ENCODE results near the gene FOXO3. TPM values are rescaled to one million over a fixed set of nuclear protein-coding genes. Genes with fewer than 3 reads are reported as not detected.

Gene FOXO3
- 18.1 and 23.7 TPM in 2 replicates for total RNA-seq

DNA sequence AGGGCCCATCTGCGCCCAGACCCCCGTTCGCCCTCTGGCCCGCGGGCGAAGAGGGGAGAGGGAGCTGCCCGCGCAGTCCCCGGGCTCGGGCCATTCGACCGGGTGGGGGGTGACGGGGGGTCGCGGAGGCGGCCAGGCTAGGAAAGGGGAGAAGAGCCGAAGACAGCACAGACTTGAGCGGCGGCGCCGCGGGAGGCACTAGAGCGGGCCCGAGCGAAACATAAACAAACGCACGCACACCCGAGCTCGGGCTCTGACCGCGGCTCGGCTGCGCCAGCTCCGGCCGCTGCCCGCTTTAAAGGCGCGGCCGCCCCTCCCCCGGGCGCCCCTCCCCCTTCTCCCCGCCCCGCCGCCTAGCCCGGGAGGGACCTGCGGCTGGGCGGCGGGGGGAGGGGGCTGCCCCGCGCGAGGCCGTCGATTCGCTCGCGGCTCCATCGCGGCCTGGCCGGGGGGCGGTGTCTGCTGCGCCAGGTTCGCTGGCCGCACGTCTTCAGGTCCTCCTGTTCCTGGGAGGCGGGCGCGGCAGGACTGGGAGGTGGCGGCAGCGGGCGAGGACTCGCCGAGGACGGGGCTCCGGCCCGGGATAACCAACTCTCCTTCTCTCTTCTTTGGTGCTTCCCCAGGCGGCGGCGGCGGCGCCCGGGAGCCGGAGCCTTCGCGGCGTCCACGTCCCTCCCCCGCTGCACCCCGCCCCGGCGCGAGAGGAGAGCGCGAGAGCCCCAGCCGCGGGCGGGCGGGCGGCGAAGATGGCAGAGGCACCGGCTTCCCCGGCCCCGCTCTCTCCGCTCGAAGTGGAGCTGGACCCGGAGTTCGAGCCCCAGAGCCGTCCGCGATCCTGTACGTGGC is at the start of gene FOXO3:
Gene FOXO3 (plus strand): TSS at position 455 of the 846 bp plus-strand sequence. CDS start 292 bp downstream, at position 747.

Measured in hair follicular keratinocyte (primary cell).